ENCODE results near the gene MLLT10. TPM values are rescaled to one million over a fixed set of nuclear protein-coding genes. Genes with fewer than 3 reads are reported as not detected.
A peak's percentile ranks its signal among the peaks of the same experiment; 100 is the strongest.
"Not testable (repeated sequence)": the region's sequence is repeated elsewhere in the genome, so short reads cannot be mapped to it uniquely, and the experiment has no call there.

Gene MLLT10
- total RNA-seq, 1 donor: 37.5 TPM

DNA sequence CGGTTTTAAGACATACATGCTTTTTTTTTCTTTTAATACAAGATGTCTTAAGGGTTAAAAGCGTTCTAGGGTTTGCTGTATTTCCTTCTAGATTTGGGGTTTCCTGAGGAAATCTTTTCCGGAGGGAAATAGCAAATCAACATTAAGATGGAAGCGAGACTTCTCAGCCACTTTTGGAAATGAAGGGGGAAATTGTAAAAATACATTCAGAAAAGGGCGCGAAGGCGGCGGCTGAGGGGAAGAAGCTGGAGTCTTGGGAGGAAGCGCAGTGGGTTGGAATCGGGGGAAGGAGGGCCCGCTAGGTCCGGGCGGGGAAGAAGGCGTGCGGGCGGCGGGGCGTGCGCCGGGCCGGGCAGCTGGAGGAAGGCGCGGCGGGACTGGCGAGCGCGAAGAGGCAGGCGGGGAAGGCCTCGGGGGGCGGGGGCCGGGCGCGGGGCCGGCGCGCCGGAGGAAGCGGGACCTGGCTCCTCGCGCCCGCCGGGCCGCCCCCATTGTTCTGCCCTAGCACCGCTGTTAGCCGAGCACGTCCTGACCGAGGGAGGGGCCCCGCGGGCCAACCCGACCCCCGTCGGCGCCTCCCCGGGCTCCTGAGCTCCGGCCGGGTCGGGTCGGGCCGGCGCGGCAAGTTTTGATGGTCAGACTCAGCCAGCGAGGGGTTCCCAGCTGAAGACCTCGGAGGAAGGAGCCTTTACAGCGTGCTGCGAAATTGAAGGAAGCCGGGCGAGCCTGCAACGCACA, 7.0 kb upstream of the MLLT10 start:
- Histone ChIP-seq H3K27me3 (ENCODE audit: insufficient read depth, low read length) (peaks cover 22% of the 10 kb centered on the region), H3K9me3 (ENCODE audit: low read depth, low read length) (no peaks in the 10 kb centered on the region), H3K4me3 (ENCODE audit: low read length) (peak overlapping the region; percentile 51), H3K4me1 (ENCODE audit: insufficient read depth, low read length) (peaks cover 26% of the 10 kb centered on the region)

DNA sequence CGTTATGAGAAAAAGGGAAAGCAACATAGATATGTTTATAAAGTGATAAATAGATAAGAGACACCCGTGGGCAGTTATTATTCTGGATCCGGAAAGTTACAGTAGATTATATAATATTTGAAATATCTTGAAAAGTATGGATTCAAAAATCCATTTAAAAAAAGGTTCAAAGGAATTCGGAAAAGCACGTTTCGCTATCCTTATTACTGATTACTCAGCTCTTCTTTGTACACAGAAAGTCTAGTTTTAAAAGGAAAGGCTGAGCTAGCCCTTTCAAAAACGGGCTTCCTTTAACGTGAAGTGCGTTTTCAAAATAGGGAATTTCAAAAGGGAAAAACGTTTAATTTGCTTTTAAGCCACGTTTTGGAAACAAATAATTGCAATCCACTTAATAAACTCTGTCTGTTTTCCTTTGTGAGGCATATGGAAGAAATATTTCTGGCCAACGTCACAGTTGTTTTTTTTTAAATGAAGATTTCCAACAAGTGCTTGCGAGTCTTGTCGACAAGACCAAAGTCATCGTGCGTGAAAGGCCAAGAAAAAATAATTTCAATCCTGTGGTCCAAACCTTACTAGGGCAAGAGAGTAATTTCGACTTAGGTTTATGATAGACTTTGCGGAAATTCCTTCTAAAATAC, 6.3 kb upstream of the MLLT10 start:
- H3K27me3 ChIP-seq (ENCODE audit: insufficient read depth, low read length): peaks cover 19% of the 10 kb centered on the region
- peak overlapping the region; percentile 51 for H3K4me3 ChIP-seq (ENCODE audit: low read length)

DNA sequence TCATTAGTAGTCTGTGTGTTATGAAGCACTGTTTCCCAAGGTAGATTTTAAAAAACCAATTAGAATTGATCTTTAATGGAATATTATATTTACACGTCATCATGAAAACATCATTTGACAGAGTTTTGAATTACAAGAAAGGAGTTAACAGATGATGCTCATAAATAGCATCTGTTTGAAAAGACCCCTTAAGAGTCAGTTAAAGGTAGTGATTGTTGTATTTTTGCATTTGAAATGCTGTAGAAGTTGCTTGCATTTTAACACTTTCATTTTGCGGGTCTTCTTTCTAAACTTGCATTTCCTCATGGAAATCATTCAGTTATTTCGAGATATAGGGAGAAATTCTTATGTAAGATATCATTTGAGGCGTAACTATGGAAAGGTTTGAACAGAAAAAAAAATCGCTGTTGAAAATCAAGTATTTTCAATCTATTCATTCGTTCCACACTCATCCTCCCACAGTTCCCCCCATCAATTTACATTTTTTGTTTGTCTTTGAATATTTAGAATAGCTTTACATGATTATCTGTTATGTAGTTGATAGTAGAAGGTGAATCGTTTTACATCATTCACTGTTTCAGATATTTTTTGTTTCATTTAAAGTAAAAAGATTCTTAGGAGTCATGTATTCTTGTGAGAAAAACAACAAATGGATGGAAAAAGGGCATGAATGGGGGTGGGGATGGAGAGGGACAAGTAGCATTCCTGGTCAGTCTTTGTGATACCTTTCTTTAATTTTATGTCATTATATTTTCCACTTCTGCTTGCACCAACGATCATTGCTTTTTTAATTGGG, 5.6 kb upstream of the MLLT10 start:
- Histone ChIP-seq H3K27me3 (ENCODE audit: insufficient read depth, low read length) (peaks cover 17% of the 10 kb centered on the region), H3K4me3 (ENCODE audit: low read length) (no peak overlapping the region), H3K9me3 (ENCODE audit: low read depth, low read length) (no peaks in the 10 kb centered on the region), H3K4me1 (ENCODE audit: insufficient read depth, low read length) (peaks cover 34% of the 10 kb centered on the region)

More for the DNA sequence above, 6.3 kb upstream of the MLLT10 start:
- H3K9me3 ChIP-seq (ENCODE audit: low read depth, low read length): no peaks in the 10 kb centered on the region
- H3K4me1 ChIP-seq (ENCODE audit: insufficient read depth, low read length): peaks cover 27% of the 10 kb centered on the region

DNA sequence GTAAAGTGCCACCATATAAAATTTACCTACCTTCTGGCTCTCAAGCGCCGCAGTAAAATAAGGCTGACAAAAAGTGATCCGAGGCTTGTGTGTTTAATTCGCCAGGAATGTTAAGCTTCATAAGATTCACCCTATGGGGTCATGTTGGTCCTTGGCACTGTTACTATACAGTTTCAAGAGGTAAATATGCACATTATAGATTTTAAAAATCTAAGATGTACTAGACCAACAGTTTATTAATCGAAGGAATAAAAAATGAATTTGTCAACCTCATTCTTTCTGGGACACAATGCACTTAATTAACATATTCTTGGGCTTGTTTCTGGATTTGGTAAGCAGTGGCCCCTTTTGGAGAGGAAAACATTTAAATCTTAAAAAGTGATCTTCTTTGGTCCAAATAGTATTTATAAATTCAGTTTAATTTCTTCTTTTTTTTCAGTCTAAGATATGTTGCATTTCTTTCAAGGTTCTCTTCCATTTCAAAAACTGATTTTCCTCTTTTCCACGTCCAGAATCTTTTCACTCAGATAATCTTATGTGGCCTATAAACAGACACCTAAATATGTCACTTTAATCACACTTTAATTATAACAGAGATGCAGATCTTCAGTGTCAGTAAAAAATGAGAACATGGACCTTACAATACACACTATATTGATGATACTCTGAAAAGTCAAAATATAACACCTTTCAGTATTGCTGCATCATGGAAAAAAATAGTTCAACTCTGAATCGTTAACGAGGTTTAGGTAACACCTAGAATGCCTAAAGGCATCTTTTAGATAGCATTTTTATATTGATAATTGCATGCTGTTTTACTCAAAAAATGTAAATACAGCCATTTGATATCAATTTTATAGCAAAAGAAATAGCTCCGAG, 4.8 kb upstream of the MLLT10 start:
- peaks cover 34% of the 10 kb centered on the region for H3K4me1 ChIP-seq (ENCODE audit: insufficient read depth, low read length)
- no peaks in the 10 kb centered on the region for H3K9me3 ChIP-seq (ENCODE audit: low read depth, low read length)
- no peak overlapping the region for H3K4me3 ChIP-seq (ENCODE audit: low read length)
- H3K27me3 ChIP-seq (ENCODE audit: insufficient read depth, low read length): peaks cover 10% of the 10 kb centered on the region

DNA sequence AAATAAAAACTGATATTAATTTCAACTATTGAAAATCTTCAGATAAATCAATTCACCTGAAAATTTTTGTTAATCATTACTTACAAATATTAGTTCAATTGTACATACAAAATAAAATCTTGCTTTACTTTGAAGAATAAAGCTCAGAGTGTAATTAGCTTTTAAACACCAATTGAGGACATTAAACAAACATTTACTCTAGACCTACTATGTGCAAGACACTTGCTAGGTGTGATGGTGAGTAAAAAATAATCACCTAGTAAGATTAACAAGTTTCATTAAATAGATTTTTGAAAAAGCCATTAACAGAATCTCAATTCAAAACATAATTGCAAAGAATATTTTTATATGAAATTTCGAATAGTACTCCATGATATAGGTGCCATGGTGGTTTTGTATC, 3.9 kb upstream of the MLLT10 start:
- no peak overlapping the region for H3K4me3 ChIP-seq (ENCODE audit: low read length)
- peaks cover 27% of the 10 kb centered on the region for H3K4me1 ChIP-seq (ENCODE audit: insufficient read depth, low read length)
- H3K9me3 ChIP-seq (ENCODE audit: low read depth, low read length): no peaks in the 10 kb centered on the region
- peaks cover 7% of the 10 kb centered on the region for H3K27me3 ChIP-seq (ENCODE audit: insufficient read depth, low read length)

DNA sequence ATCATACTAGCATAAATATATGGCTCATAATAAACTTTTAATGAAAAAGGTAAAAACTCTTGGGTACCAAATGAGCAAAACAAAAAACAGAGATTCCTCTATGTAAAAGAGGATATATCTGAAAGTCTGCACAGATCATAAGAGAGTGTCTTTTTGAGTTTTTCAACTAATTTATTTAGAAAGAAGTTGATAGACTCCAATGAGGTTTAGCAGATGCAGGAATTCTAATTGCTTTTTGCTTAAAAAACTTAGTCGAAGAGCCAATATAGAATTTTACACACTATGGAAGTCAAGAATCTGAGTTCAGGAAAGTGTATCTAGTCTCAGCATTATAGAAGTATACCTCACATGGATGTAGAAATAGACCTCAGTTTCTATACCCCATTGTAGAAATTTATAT, 3.4 kb upstream of the MLLT10 start:
- Histone ChIP-seq H3K27me3 (ENCODE audit: insufficient read depth, low read length) (peaks cover 7% of the 10 kb centered on the region), H3K4me1 (ENCODE audit: insufficient read depth, low read length) (peaks cover 27% of the 10 kb centered on the region), H3K9me3 (ENCODE audit: low read depth, low read length) (no peaks in the 10 kb centered on the region), H3K4me3 (ENCODE audit: low read length) (no peak overlapping the region)

DNA sequence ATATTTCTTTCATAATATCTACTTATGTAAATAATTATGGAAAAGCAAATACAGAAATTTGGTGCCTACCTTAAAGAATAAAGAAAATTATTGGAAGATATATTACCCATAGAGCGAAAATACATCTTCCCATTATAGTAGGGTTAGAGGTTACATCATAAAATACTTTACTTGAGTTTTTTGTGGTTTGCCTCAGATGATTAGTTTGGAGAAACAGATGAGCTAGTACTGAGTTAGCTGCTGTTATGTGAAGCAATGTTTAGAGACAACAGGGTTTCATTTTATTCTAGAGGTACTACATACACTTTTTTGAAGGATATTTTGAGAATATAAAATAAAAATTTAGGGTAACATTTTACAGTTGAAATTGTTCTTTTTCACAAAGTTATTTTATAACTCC, 2.9 kb upstream of the MLLT10 start:
- Histone ChIP-seq H3K9me3 (ENCODE audit: low read depth, low read length) (no peaks in the 10 kb centered on the region), H3K27me3 (ENCODE audit: insufficient read depth, low read length) (peaks cover 7% of the 10 kb centered on the region), H3K4me3 (ENCODE audit: low read length) (no peak overlapping the region), H3K4me1 (ENCODE audit: insufficient read depth, low read length) (peaks cover 31% of the 10 kb centered on the region)

DNA sequence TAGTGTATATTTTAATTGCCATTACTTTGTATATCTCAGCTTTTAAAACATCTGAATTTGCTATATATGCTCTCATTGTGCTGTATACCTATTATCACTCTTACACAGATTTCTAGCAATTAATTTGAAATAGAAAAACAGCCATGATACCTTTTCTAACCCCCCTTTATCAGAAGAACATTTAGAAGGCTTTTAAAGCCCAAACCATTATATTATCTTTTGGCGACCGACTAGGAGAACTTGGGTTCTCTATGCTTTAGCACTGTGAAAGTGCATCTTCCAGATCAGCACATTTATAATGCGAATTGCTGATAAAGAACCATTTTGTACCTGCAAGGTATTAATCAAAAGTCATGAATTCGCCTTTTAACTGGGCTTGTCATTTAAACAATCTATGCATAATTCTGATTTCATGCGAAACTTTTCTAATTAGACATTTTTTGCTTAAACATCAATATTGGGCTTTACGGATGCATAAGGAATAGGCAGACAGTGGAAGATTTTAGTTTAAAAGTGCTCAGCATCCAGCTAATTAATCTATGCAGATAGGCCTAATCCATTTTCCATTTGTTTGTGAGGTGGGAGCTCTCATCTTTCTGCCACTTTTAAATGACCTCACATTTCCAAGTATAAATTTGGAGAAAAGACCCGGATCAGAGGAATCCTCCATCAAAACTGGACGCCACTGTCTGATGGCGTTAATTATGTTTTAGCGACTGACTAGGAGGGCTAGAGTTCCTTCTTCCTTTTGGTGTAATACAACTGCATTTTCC, 1.2 kb upstream of the MLLT10 start:
- peaks cover 1% of the 10 kb centered on the region for H3K27me3 ChIP-seq (ENCODE audit: insufficient read depth, low read length)
- H3K4me1 ChIP-seq (ENCODE audit: insufficient read depth, low read length): peaks cover 21% of the 10 kb centered on the region
- peak overlapping the region; percentile 71 for H3K4me3 ChIP-seq (ENCODE audit: low read length)
- H3K9me3 ChIP-seq (ENCODE audit: low read depth, low read length): no peaks in the 10 kb centered on the region

DNA sequence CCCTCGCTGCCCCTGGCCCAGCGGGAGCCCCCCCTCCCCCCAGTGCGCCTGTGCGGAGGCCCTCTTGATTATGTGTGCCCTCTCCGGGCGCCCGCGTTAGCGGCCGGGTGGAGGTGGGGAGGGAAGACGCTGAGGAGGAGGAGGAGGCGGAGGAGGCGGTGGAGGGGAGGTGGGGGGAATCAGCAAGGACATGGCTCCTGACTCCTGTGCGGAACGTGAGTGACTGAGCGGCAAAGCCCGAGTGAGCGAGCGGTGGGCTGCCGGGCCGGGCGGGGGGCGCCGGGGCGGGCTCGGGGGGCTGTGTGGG, 201 bp downstream of the MLLT10 start:
- H3K27me3 ChIP-seq (ENCODE audit: insufficient read depth, low read length): no peaks in the 10 kb centered on the region
- peak overlapping the region; percentile 71 for H3K4me3 ChIP-seq (ENCODE audit: low read length)
- no peaks in the 10 kb centered on the region for H3K9me3 ChIP-seq (ENCODE audit: low read depth, low read length)
- H3K4me1 ChIP-seq (ENCODE audit: insufficient read depth, low read length): peaks cover 20% of the 10 kb centered on the region

DNA sequence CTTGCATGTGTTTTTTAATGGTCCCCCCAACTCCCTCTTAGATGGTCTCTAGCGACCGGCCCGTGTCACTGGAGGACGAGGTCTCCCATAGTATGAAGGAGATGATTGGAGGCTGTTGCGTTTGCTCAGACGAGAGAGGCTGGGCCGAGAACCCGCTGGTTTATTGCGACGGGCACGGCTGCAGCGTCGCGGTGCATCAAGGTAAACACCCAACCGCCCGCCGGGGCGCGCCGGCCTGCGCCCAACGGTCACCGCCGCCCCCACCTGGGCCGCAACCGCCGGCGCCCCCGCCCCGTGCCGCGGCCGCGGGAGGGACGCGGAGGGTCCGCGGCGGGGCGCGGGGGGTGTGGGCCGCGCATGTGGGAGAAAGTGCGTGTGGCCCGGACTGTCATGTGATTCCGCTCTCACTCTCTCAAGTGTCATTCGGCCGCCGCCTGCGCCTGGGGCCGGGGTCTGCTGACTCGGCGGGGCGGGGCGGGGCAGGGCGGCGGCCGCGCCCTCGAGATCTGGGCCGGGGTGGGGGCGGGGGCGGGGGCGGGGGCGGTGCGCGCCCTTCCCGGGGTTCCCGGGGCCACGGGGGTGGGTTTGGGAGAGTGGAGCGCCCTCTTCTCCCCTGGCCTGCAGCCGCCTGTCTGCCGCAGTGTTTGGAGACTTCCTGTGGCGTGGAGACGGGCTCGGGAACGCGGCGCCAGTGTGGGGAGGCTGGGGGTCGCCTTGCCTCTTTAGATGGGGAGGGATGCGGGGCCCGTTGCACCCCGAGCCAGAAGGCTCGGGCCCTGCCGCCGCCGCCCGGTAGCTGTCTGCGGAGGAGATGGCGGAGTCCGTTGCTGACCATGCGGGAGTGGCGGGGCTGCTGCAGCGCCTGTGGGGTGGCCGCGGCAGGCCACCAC, 817 bp downstream of the MLLT10 start:
- H3K4me1 ChIP-seq (ENCODE audit: insufficient read depth, low read length): peaks cover 20% of the 10 kb centered on the region
- H3K9me3 ChIP-seq (ENCODE audit: low read depth, low read length): no peaks in the 10 kb centered on the region
- H3K4me3 ChIP-seq (ENCODE audit: low read length): peak overlapping the region; percentile 71
- no peaks in the 10 kb centered on the region for H3K27me3 ChIP-seq (ENCODE audit: insufficient read depth, low read length)

DNA sequence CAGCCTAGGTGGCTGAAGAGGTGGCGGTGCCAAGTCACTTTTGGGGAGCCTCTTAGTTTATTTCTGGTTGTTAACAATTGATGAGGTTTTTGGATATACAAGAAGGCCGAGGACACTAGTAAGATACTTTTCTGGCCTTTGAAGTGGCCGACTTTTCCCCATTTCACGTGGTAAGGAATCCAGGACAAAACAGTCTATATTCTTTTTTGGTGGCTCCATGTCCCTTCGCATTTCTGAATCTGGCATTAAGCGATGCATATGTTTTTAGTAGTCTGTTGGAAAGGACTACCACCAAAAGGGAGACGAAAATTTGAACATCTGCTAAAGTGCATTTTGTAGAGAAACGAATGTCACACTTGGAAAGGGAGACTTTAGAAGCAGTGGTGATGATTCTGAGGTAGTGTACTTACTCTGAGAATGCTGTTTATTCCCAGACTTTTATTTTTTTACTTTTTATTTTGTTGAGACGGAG, 1.5 kb downstream of the MLLT10 start:
- H3K4me3 ChIP-seq (ENCODE audit: low read length): peak overlapping the region; percentile 13
- no peaks in the 10 kb centered on the region for H3K9me3 ChIP-seq (ENCODE audit: low read depth, low read length)
- H3K27me3 ChIP-seq (ENCODE audit: insufficient read depth, low read length): no peaks in the 10 kb centered on the region
- peaks cover 20% of the 10 kb centered on the region for H3K4me1 ChIP-seq (ENCODE audit: insufficient read depth, low read length)

DNA sequence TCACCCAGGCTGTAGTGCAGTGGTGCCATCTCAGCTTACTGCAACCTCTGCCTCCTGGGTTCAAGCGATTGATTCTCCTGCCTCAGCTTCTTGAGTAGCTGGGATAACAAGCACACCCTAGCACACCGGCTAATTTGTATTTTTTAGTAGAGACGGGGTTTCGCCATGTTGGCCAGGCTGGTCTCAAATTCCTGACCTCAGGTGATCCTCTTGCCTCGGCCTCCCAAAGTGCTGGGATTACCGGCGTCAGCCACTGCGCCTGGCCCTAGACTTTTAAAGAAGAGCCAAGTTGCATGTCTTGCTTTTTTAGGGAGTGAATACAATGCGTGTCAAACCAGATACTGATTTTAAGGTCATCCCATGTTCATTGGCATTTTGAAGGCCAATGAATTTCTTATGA, 1.9 kb downstream of the MLLT10 start:
- H3K4me3 ChIP-seq (ENCODE audit: low read length); H3K9me3 ChIP-seq (ENCODE audit: low read depth, low read length); H3K27me3 ChIP-seq (ENCODE audit: insufficient read depth, low read length): not testable (repeated sequence)
- H3K4me1 ChIP-seq (ENCODE audit: insufficient read depth, low read length): peaks cover 23% of the 10 kb centered on the region

DNA sequence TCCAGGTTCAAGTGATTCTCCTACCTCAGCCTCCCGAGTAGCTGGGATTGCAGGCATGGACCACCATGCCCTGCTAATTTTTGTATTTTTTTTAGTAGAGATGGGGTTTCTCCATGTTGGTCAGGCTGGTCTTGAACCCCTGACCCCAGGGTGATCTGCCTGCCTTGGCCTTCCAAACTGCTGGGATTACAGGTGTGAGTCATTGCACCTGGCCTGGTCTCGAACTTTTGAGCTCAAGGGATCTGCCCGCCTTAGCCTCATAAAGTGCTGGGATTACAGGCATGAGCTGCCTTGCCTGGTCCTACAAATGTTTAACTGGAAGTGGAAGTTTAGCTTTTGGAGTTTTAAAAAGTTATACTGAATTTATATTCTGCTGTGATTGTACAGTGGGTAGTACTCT, 2.8 kb downstream of the MLLT10 start:
- Histone ChIP-seq H3K4me3 (ENCODE audit: low read length) (no peak overlapping the region), H3K9me3 (ENCODE audit: low read depth, low read length) (no peaks in the 10 kb centered on the region), H3K4me1 (ENCODE audit: insufficient read depth, low read length) (peaks cover 23% of the 10 kb centered on the region), H3K27me3 (ENCODE audit: insufficient read depth, low read length) (no peaks in the 10 kb centered on the region)
